ENCODE measurements around the gene TSPAN10. TPM values are rescaled to one million over a fixed set of nuclear protein-coding genes. Genes with fewer than 3 reads are reported as not detected.

Gene TSPAN10
- total RNA-seq, 1 donor from 2014 or later, result 2.9 TPM

DNA sequence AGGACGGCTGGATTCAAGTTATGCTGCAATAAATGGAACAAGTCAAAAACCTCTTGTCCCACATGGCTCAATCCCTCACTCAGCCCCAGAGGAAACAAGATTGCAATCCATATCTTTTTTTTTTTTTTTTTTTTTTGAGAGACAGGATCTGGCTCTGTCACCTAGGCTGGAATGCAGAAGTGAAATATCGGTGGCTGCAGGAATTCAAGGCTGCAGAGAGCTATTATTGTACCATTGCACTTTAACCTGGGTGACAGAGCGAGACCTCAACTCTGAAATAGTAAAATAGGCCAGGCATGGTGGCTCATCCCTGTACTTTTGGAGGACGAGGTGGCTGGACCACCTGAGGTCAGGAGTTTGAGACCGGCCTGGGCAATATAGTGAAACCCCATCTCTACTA lies 22.0 kb downstream of the TSPAN10 start:
- Mint-ChIP-seq H3K4me3 (no peak overlapping the region), H3K27me3 (ENCODE audit: low read depth) (no peaks in the 10 kb centered on the region), H3K27ac (peak overlapping the region; percentile 50), H3K4me1 (peaks cover 3% of the 10 kb centered on the region), H3K9me3 (no peaks in the 10 kb centered on the region), H3K36me3 (no peaks in the 10 kb centered on the region)
- TF ChIP-seq, protein P1, sequence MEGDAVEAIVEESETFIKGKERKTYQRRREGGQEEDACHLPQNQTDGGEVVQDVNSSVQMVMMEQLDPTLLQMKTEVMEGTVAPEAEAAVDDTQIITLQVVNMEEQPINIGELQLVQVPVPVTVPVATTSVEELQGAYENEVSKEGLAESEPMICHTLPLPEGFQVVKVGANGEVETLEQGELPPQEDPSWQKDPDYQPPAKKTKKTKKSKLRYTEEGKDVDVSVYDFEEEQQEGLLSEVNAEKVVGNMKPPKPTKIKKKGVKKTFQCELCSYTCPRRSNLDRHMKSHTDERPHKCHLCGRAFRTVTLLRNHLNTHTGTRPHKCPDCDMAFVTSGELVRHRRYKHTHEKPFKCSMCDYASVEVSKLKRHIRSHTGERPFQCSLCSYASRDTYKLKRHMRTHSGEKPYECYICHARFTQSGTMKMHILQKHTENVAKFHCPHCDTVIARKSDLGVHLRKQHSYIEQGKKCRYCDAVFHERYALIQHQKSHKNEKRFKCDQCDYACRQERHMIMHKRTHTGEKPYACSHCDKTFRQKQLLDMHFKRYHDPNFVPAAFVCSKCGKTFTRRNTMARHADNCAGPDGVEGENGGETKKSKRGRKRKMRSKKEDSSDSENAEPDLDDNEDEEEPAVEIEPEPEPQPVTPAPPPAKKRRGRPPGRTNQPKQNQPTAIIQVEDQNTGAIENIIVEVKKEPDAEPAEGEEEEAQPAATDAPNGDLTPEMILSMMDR (IDR thresholded peaks at IDR 0.05; ENCODE audit: unreplicated experiment), result no peak
- no peak for DNase-seq (ENCODE audit: low spot score in 2 of 2, unreplicated experiment in 2 of 2)

DNA sequence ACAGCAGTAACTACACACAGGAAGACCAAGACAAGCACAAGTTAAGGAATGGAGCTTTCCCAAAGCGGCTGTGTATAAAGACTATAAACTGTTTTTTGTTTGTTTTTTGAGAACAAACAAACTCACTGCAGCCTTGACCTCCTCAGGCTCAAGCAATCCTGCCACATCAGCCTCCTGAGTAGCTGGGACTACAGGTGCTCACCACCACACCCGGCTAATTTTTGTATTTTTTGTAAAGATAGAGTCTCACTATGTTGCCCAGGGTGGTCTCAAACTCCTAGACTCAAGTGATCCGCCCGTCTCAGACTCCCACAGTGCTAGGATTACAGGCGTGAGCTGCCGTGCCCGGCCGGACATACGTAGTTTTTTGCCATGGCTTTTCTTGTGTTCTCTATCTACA lies 23.4 kb downstream of the TSPAN10 start:
- Mint-ChIP-seq H3K36me3 (no peaks in the 10 kb centered on the region), H3K9me3 (no peaks in the 10 kb centered on the region), H3K27me3 (ENCODE audit: low read depth) (no peaks in the 10 kb centered on the region), H3K4me3 (no peak overlapping the region), H3K4me1 (peaks cover 3% of the 10 kb centered on the region), H3K27ac (no peak overlapping the region)
- TF ChIP-seq, protein P1 (IDR thresholded peaks at IDR 0.05; ENCODE audit: unreplicated experiment), result no peak
- DNase-seq (ENCODE audit: low spot score in 2 of 2, unreplicated experiment in 2 of 2), result no peak

DNA sequence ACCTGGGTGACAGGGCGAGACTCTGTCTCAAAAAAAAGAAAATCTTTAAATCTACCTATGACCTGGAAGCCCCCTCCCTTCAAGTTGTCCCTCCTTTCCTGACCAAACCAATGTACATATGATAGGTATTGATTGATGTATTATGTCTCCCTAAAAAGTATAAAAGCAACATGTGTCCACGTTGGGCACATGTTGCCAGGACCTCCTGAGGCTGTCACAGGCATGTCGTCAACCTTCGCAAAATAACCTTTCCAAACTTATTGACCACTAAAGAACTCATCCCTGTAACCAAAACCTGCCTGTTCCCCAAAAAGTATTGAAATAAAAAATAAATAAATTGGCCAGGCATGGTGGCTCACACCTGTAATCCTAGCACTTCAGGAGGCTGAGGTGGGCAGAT lies 25.0 kb downstream of the TSPAN10 start:
- Mint-ChIP-seq H3K9me3 (no peaks in the 10 kb centered on the region), H3K4me3 (no peak overlapping the region), H3K4me1 (peaks cover 14% of the 10 kb centered on the region), H3K36me3 (no peaks in the 10 kb centered on the region), H3K27ac (no peak overlapping the region), H3K27me3 (ENCODE audit: low read depth) (no peaks in the 10 kb centered on the region)
- DNase-seq (ENCODE audit: low spot score in 2 of 2, unreplicated experiment in 2 of 2), result no peak
- TF ChIP-seq, protein P1 (IDR thresholded peaks at IDR 0.05; ENCODE audit: unreplicated experiment), result no peak

DNA sequence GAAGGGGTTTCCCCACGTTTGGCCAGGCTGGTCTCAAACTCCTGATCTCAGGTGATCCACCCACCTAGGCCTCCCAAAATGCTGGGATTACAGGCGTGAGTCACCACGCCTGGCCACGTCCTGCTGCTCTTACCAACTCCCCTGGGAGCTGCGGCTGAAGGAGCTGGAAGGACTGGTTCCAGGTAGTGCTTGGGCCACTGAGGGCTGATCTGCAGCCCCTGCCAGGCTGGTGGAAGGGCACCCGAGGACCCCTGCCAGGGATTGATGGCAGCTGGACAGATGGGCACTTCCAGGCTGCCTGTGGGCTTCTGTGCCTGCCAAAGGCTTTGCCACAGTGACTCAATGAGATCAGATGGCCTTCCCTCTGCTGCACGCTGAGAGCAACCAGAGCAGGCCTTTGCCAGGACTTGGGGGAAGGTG lies 27.1 kb downstream of the TSPAN10 start:
- H3K4me3 Mint-ChIP-seq, result no peak overlapping the region
- peaks cover 2% of the 10 kb centered on the region for H3K36me3 Mint-ChIP-seq
- TF ChIP-seq, protein P1 (IDR thresholded peaks at IDR 0.05; ENCODE audit: unreplicated experiment), result no peak
- no peaks in the 10 kb centered on the region for H3K9me3 Mint-ChIP-seq
- H3K4me1 Mint-ChIP-seq, result peaks cover 26% of the 10 kb centered on the region
- no peaks in the 10 kb centered on the region for H3K27me3 Mint-ChIP-seq (ENCODE audit: low read depth)
- no peak overlapping the region for H3K27ac Mint-ChIP-seq
- no peak for DNase-seq (ENCODE audit: low spot score in 2 of 2, unreplicated experiment in 2 of 2)

DNA sequence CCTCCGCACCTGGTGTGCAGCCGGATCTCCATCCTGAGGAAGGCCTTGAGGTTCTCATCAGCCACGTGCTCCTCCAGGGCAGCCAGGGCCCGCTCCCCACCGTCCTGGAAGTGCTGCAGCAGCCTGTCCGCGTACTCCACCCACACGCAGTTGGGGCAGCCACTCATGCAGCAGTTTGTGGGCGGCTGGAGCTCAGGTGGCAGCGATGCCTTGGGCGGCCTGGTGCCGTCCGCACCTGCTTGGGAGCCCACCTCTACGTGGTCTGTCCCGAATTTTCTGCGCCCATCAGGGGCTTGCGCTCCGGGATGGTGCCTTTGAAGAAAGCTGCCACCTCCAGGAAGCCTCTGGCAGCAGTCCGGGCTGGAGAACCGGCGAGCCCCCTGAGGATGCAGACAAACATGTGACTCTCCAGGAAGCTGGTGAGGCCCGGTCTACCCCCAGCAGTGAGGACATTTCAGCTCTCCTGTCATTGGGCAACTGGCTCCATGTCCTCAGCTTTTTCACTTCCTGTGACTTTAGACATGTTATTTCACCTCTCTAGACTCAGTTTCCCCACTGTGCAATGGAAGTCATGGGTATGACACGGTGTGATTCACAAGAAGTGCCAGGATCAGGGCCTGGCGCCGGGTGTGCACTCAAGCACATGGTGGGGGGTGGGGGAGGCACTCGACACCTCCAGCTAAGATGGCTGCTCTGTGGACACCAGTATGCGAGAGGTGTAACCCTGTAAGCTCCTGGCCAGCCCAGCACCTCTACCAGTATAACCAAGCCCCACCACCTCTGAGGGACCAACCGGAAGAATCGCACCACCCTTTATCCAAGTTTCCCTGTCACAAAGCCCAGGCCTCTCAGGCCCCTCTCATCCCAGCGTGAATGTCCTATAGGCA lies 28.5 kb downstream of the TSPAN10 start:
- peak overlapping the region; percentile 98 for H3K27ac Mint-ChIP-seq
- H3K4me3 Mint-ChIP-seq, result peak overlapping the region; percentile 91
- DNase-seq (ENCODE audit: low spot score in 2 of 2, unreplicated experiment in 2 of 2), result no peak
- H3K36me3 Mint-ChIP-seq, result peaks cover 8% of the 10 kb centered on the region
- H3K27me3 Mint-ChIP-seq (ENCODE audit: low read depth), result no peaks in the 10 kb centered on the region
- H3K9me3 Mint-ChIP-seq, result no peaks in the 10 kb centered on the region
- TF ChIP-seq, protein P1 (IDR thresholded peaks at IDR 0.05; ENCODE audit: unreplicated experiment), result no peak
- H3K4me1 Mint-ChIP-seq, result peaks cover 22% of the 10 kb centered on the region

All from mesothelial cell of epicardium (in vitro differentiated cells).